Central memory CD8-positive, alpha-beta T cell (primary cell): Measurements from ENCODE around the gene ERF.

Experiments
- ATAC-seq: fragments of 150-1000 bp; cut with Tn5 transposase; replicated peaks from 2 replicates; pipeline ENCODE4 v1.10.0; 2022; ENCODE audit warnings: mild to moderate bottlenecking, moderate FRiP score, moderate number of reproducible peaks; ENCODE audit not compliant: poor library complexity, severe bottlenecking; ENCODE audit errors: extremely low read depth
- DNase-seq, 2 donors: peaks; one replicate each; pipeline ENCODE4 v3.0.0; 2021; ENCODE audit warnings: low spot score in 2 of 2
- H3K27ac Mint-ChIP-seq: one replicate; pipeline ENCODE4 v1.8.0; 2022; ENCODE audit warnings: low read depth, mild to moderate bottlenecking, moderate library complexity, mixed read lengths
- H3K27me3 Mint-ChIP-seq: one replicate; pipeline ENCODE4 v1.8.0; 2022; ENCODE audit warnings: mixed read lengths
- H3K36me3 Mint-ChIP-seq: one replicate; pipeline ENCODE4 v1.8.0; 2022; ENCODE audit warnings: mild to moderate bottlenecking, moderate library complexity, mixed read lengths; ENCODE audit not compliant: insufficient read depth
- H3K4me1 Mint-ChIP-seq: one replicate; pipeline ENCODE4 v1.8.0; 2022; ENCODE audit warnings: mixed read lengths
- H3K4me3 Mint-ChIP-seq: one replicate; pipeline ENCODE4 v1.8.0; 2022; ENCODE audit warnings: mild to moderate bottlenecking, moderate library complexity, mixed read lengths
- H3K9me3 Mint-ChIP-seq: one replicate; pipeline ENCODE4 v1.8.0; 2022; ENCODE audit warnings: mixed read lengths

Gene ERF

DNA sequence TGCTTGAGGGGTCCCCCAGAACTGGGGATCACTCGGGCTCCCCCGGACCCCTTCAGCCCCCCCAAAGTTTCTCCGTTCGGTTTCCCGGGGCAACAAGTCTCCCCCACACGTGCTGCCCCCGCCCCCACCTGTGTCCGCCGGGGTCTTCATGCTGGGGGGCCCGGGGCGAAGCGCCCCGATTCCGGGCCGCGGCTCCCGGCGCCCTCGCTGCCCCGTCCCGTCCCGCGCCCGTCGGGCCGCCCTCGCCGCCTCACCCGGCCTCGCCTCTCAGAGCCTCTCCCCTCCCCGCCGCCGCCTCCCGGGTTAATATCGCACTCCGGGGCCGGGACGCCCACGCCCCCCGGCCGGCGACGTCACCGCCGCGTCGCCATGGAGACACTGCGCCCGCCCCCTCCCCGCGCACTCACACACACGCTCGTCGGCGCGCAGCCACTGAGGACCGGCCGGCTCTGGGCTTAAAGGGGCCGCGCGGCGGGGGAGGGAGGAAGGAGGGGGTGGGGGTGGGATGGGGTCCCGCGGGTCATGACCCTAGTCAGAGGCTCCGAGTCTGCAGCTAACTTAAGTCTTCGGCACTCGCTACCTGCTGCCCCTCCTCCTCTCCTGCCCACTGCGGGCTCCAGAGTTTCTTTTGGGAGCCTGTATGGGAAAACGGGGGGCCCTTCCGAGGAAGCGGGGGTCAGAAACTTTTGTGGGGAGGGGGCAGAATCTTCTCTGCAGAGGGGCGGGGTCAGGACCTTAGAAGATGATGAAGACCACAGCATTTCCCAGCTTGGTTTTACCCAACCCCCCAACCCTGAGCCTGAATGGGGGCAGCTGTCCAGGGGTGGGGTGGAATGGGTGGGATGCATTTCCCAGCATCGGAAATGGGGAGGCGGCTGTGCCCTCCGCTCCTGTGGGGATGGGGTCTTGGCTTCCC lies at the start of gene ERF:
TSS of gene ERF (minus strand) at position 279 of the 916 bp plus-strand sequence. CDS start at position 150, 129 bp downstream.
- Mint-ChIP-seq H3K36me3 (peaks cover 22% of the 10 kb centered on the region), H3K9me3 (no peaks in the 10 kb centered on the region), H3K4me3 (peak within 1 kb of the TSS; percentile 87), H3K27me3 (no peaks in the 10 kb centered on the region), H3K4me1 (peaks cover 25% of the 10 kb centered on the region), H3K27ac (peak within 1 kb of the TSS; percentile 6)
- ATAC-seq (peak; percentile 81), DNase-seq (peak; percentile 91 to 94)

- DNase-seq: no peak
- H3K36me3 Mint-ChIP-seq: peaks cover 7% of the 10 kb centered on the region
- no peak overlapping the region for H3K4me3 Mint-ChIP-seq
- peak overlapping the region; percentile 70 for H3K27ac Mint-ChIP-seq
- no peaks in the 10 kb centered on the region for H3K27me3 Mint-ChIP-seq
- ATAC-seq: no peak
- peaks cover 26% of the 10 kb centered on the region for H3K4me1 Mint-ChIP-seq
- no peaks in the 10 kb centered on the region for H3K9me3 Mint-ChIP-seq
These were observed 48.9 kb upstream of the ERF start for GRCh38 chr19:42303876-42304275.

GRCh38 chr19:42303101-42303464 lies 48.2 kb upstream of the ERF start:
- H3K27ac Mint-ChIP-seq: peak overlapping the region; percentile 70
- no peaks in the 10 kb centered on the region for H3K9me3 Mint-ChIP-seq
- peaks cover 9% of the 10 kb centered on the region for H3K36me3 Mint-ChIP-seq
- peaks cover 26% of the 10 kb centered on the region for H3K4me1 Mint-ChIP-seq
- no peaks in the 10 kb centered on the region for H3K27me3 Mint-ChIP-seq
- no peak for ATAC-seq
- DNase-seq: no peak
- peak overlapping the region; percentile 82 for H3K4me3 Mint-ChIP-seq

DNA sequence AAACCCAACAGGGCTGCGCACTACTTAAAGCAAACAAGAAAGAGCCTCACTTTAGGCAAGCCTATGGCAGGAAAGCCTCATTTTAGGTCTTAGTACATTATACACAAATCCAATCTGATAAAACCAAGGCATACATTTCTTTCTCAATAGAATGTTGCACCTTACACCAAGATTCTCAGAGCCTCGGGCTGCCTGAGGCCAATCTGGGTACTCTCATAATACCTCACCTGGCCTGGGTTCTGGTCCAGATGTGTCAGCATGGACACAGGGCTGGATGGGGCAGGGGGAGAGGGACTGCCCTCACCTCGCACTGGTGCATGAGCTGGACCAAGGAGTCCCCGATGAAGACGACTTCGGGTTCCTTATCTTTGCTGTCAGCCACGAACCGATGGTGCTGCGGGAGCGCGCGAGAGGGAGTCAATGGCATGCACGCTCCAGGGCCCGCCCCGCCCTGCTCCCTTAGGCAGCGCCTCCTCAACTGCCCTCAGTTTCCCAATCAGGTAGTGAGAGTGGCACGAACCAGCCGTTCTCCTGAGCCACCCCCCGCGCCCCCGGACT lies 46.8 kb upstream of the ERF start, which contains the start of gene PRR19:
TSS of gene PRR19 (plus strand) at position 487 of the 558 bp plus-strand sequence. CDS start 7,453 bp downstream, outside the sequence.
- no peak for DNase-seq
- H3K9me3 Mint-ChIP-seq: no peaks in the 10 kb centered on the region
- H3K4me1 Mint-ChIP-seq: peaks cover 26% of the 10 kb centered on the region
- peak; percentile 8 for ATAC-seq
- H3K27me3 Mint-ChIP-seq: no peaks in the 10 kb centered on the region
- peak within 1 kb of the TSS; percentile 82 for H3K4me3 Mint-ChIP-seq
- H3K27ac Mint-ChIP-seq: peak within 1 kb of the TSS; percentile 41
- peaks cover 11% of the 10 kb centered on the region for H3K36me3 Mint-ChIP-seq

GRCh38 chr19:42297039-42297438 lies 42.1 kb upstream of the ERF start:
- Mint-ChIP-seq H3K36me3 (peaks cover 15% of the 10 kb centered on the region), H3K4me3 (no peak overlapping the region), H3K4me1 (peaks cover 16% of the 10 kb centered on the region), H3K27ac (no peak overlapping the region), H3K9me3 (no peaks in the 10 kb centered on the region), H3K27me3 (no peaks in the 10 kb centered on the region)
- ATAC-seq (no peak), DNase-seq (no peak)

DNA sequence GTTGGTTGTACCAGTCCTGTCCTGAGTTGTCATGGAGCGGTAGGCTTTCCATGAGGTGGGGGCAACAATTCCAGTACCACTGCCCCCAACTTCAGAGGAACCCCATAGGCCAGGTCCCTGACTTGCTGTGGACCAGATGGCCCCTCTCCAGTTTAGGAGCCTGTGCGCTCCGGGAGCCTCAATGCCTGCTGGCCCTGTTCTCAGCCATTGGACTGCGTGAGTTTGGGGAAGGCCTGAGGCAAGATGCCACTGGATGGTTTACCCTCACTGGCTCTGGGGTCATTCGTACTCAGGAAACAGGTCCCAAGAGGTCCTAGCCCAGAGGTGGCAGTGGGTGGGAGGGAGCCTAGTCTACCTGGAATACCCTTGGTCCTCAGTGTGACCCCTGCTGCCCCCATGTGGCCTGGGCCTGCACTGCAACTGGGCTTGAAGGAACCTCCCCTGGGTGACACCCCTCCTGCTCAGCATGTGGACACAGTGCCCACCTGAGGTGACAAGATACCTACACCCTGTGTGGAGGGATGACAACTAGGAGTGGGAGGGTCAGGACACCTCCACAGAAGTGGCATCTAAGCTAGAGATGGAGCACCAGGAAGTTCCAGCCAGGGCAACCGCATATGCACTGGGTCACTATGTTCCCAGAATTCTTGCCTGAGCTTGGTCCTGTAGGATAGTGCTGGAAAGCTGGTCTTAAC lies 41.0 kb upstream of the ERF start:
- Mint-ChIP-seq H3K36me3 (peaks cover 19% of the 10 kb centered on the region), H3K4me3 (no peak overlapping the region), H3K27me3 (no peaks in the 10 kb centered on the region), H3K27ac (no peak overlapping the region), H3K9me3 (no peaks in the 10 kb centered on the region), H3K4me1 (peaks cover 12% of the 10 kb centered on the region)
- DNase-seq (peak; percentile 83 to 94), ATAC-seq (peak; percentile 87)

DNA sequence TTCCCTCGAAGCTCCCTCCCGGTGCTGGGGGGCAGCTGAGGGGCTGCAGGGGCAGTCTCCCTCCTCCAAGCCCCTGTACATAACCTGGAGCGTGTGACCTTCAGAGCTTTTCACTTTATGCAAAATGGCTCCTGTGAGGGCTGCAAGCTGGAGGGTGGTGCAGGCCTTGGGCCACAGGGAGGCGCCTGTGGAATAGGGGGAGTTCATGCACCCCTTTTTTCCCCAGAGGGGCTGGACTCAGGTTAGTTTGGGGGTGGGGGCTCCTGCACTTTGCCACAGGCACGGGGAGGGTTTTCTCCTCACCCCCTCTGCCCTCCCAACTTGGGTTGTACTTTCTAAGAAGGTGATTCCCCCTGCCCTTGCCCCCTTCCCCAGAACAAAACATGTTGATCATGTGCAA lies 40.4 kb upstream of the ERF start:
- Mint-ChIP-seq H3K9me3 (no peaks in the 10 kb centered on the region), H3K27me3 (no peaks in the 10 kb centered on the region), H3K27ac (no peak overlapping the region), H3K36me3 (peaks cover 22% of the 10 kb centered on the region), H3K4me1 (peaks cover 12% of the 10 kb centered on the region), H3K4me3 (no peak overlapping the region)
- no peak for ATAC-seq
- no peak for DNase-seq

DNA sequence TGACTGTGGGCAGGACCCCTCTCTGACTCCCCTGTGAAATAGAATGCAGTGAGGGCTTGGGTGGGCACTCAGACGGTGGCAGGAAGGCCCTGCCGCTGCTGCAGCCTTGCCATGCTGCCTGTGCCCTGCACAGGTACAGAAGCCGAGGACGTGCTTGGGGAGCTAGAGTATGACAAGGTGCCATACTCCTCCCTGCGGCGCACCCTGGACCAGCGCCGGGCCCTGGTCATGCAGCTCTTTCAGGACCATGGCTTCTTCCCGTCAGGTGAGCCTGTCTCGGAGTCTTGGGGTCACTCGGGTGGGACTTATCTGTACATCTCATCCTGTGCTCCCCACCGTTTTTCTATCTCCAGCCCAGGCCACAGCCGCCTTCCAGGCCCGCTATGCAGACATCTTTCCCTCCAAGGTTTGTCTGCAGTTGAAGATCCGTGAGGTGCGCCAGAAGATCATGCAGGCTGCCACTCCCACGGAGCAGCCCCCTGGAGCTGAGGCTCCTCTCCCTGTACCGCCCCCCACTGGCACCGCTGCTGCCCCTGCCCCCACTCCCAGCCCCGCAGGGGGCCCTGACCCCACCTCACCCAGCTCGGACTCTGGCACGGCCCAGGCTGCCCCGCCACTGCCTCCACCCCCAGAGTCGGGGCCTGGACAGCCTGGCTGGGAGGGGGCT lies 39.7 kb upstream of the ERF start:
- Mint-ChIP-seq H3K9me3 (no peaks in the 10 kb centered on the region), H3K36me3 (peaks cover 19% of the 10 kb centered on the region)
- DNase-seq: no peak

DNA sequence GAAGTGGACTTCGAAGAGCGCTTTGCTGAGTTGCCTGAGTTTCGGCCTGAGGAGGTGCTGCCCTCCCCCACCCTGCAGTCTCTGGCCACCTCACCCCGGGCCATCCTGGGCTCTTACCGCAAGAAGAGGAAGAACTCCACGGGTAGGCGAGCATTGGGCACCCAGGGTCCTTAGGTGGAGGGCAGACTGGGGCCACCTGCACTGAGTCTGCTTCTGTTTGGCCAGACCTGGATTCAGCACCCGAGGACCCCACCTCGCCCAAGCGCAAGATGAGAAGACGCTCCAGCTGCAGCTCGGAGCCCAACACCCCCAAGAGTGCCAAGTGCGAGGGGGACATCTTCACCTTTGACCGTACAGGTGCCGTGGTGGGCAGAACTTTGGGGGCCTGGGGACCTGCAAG lies 39.0 kb upstream of the ERF start:
- H3K27ac Mint-ChIP-seq: peak overlapping the region; percentile 53
- H3K4me3 Mint-ChIP-seq: no peak overlapping the region
- H3K9me3 Mint-ChIP-seq: no peaks in the 10 kb centered on the region
- DNase-seq: no peak
- no peaks in the 10 kb centered on the region for H3K27me3 Mint-ChIP-seq
- peaks cover 12% of the 10 kb centered on the region for H3K4me1 Mint-ChIP-seq
- peaks cover 19% of the 10 kb centered on the region for H3K36me3 Mint-ChIP-seq
- ATAC-seq: no peak

More for the DNA sequence above, 39.7 kb upstream of the ERF start:
- no peak for ATAC-seq
- H3K4me1 Mint-ChIP-seq: peaks cover 12% of the 10 kb centered on the region
- H3K27me3 Mint-ChIP-seq: no peaks in the 10 kb centered on the region
- H3K27ac Mint-ChIP-seq: peak overlapping the region; percentile 53
- no peak overlapping the region for H3K4me3 Mint-ChIP-seq

DNA sequence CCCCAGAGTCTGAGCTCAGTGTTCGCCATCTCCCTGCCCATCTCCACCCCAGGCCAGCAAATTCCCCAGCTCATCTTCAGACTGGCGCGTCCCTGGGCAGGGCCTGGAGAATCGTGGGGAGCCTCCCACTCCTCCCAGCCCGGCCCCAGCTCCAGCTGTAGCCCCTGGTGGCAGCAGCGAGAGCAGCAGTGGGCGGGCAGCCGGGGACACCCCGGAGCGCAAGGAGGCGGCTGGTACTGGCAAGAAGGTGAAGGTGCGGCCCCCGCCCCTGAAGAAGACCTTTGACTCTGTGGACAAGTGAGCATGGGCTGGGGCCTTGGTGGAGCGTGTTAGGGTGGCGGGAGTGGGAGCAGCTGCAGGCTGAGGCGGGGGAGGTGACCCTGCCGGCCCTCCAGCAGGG lies 38.6 kb upstream of the ERF start:
- Mint-ChIP-seq H3K27ac (peak overlapping the region; percentile 56), H3K4me1 (peaks cover 12% of the 10 kb centered on the region), H3K9me3 (no peaks in the 10 kb centered on the region), H3K27me3 (no peaks in the 10 kb centered on the region), H3K4me3 (no peak overlapping the region), H3K36me3 (peaks cover 19% of the 10 kb centered on the region)
- ATAC-seq (no peak), DNase-seq (no peak)

- no peak for ATAC-seq
- Mint-ChIP-seq H3K36me3 (peaks cover 17% of the 10 kb centered on the region), H3K9me3 (no peaks in the 10 kb centered on the region), H3K27me3 (no peaks in the 10 kb centered on the region), H3K27ac (peak overlapping the region; percentile 56), H3K4me3 (no peak overlapping the region), H3K4me1 (peaks cover 12% of the 10 kb centered on the region)
- no peak for DNase-seq
These were observed 38.0 kb upstream of the ERF start for GRCh38 chr19:42292963-42293362.
